GM18520 (cell line): ENCODE results near the gene NF1.
A peak's percentile ranks its signal among the peaks of the same experiment; 100 is the strongest.
"Not testable (repeated sequence)": the region's sequence is repeated elsewhere in the genome, so short reads cannot be mapped to it uniquely, and the experiment has no call there.

Experiments used
- ATAC-seq: cut with Tn5 transposase; IDR thresholded peaks from one replicate; pipeline ENCODE4 v1.9.1; 2021; ENCODE audit not compliant: unreplicated experiment

Gene NF1

GRCh38 chr17:31094600-31095235 lies at the start of gene NF1:
NF1 (plus strand) TSS chr17:31094977; CDS start chr17:31095310, 333 bp downstream.
- peak; percentile 80 for ATAC-seq

DNA sequence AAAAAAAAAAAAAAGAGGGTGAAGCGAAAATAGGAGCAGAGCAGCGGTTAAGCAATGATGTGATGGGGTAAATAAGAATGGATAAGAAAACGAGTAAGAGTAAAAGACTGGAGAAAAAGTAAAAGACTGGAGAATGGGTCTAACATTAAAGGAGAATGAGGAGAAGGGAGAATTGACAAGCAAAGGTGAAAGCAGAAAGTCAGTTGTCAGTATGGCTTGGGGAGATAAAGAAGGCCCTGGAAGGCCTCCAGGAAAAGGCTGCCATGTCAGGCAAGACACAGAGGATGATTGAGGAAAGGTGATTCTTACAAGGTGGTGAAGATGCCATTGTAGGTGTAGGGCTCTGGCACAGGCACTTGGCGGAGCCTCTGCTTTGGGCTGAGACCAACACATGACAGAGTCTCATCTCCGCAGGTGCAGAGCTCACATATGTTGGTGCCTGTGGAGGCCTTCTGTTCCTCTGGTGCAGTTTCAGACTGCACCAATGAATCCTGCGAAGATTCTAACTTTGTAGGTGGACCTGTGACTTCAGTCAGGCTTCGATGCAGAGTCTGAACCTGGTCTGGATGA lies 47.8 kb upstream of the NF1 start:
- not testable (repeated sequence) for ATAC-seq

GRCh38 chr17:31048142-31048541 lies 46.6 kb upstream of the NF1 start:
- ATAC-seq = no peak

- ATAC-seq = no peak
Measured at GRCh38 chr17:31048780-31049179, 46.0 kb upstream of the NF1 start.

GRCh38 chr17:31050948-31051347 lies 43.8 kb upstream of the NF1 start:
- ATAC-seq = no peak

DNA sequence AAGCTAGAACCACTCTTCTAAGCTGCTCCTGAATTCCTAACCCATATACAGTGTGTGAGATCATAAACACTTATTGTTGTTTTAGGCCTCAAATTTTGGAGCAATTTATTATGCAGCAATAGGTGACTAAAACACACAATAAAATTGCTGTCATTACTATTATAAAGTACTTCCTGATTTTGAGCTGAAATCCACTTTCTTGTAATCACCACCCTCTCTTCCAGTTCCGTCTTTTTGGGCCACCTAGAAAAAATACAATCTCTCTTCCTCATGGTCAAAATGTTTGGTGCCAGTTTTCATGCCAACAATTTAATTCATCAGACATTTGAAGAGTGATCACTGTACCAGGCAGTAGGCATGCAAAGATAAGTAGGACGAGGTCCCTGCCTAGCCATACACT lies 43.3 kb upstream of the NF1 start:
- ATAC-seq = no peak

- ATAC-seq = no peak
Measured at GRCh38 chr17:31052187-31052889, 42.4 kb upstream of the NF1 start.

DNA sequence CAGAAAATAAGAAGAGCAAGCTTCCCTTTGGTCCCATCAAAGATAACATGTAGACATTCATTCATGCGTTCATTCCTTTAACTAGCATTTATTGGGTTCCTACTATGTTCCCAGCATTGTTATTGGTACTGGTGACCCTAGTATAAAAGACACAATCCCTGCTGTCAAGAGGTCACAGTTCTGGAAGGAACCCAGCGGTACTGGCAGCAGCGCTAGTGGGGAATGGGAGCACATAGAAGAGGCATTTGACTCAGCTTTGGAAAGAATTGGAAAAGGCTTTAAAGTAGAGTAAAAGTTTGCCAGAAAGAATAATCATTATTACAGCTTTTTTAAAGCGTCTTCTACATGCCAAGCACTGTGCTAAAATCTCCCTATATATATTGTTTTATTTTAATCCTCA lies 41.7 kb upstream of the NF1 start:
- no peak for ATAC-seq

DNA sequence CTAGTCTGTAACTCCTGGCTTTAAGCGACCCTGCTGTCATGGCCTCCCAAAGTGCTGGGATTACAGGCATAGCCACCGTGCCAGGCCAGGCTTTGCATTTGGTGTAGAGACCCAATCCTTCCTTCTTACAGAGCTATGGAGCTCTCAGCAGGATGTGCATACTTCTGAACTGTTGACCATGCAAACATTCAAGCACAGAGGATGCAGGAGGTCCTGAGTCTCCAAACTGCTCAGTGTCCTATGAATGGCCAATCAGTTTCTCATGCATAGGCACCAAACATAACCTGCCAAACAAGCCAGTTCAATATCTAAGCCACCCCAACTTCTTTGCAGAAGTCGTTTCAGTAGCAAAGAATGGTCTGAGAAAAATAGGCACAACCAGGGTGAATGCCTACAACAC lies 40.0 kb upstream of the NF1 start:
- no peak for ATAC-seq

DNA sequence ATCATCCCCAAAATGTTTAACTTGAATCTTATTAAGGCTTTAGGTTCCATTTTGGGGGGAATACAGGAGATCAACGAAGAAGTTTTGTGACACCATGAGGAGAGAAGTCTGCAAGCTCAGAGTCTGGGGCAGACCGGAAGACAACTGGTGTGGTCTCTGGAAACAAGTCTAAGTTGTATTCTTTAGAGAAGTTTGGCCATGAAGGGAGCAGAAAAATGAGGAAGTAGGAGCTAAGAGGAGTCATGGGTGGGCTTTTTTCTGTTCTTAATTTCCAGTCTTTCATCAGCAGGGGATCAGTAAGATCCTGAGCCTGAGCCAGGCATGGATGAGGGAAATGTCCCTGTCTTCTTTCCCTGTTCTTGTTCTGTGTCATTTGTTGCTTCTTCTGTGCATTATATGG lies 35.8 kb upstream of the NF1 start:
- no peak for ATAC-seq

DNA sequence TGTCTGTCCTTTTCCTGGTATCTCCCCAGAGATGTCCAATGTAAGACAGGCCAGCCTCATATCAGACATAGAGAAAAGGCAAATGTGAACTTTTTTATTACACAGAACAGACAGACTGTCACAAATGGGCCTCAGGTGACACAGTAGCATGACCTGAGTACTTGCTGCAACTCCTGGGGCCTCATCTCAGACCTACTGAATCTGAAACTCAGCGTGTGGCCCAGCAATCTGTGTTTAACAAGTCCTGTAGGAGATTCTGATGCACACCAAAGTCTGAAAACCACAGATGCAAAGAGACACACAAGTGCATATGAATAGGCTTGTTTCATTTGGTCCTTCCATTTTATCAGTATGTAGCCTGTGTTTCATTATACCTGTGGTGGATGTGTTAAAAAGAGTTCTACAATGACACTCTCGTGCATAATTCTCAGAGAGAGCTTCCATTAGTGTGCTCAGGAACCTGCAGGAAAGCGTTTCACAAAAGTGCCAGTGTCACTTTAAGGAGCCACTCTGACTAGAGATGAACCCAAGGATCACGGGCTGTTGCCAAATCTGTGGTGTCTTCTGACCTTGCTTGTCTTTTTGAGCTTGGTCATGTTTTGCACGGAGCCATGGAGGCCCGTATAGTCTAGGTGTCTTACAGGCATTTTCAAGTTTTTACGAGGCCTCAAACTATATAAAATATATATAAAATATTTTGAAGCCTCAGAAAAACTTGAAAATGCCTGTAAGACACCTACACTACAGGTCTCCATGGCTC lies 33.8 kb upstream of the NF1 start:
- ATAC-seq = no peak

- ATAC-seq = no peak
Measured at GRCh38 chr17:31061678-31062077, 33.1 kb upstream of the NF1 start.

DNA sequence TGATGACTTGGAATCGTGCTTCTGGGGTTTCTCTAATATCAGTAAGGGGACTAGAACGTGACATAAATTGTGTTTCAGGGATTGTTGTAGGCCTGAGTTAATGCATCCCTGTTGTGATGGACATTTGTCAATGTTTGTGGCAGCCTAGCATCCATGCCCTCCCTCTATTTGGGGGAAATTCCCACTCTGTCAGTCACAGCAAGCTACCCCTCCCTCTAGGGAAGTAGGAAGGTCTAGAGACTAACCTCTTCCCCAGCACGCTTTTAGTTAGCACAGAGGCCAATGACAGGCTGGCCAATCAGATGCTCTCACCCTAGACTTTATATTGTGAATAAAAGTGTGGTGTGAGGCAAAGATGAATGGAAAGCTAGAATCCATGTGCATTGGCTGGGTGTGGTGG lies 32.4 kb upstream of the NF1 start:
- ATAC-seq = no peak

DNA sequence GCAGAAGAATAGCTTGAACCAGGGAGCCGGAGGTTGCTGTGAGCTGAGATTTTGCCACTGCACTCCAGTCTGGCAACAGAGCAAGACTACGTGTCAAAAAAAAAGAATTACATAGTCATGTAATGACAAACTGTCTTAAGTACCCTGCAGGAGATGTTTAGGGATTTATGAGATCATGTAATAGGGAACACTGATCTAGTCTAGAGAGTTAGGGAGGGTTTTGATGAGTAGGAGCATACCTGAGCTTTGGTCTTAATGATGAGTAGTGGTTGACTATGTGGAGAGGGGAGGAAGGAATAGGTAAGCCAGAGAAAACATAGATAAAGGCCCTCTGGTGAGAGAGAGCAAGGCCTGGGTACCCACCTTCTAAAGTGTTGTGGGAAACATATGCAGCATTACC lies 30.1 kb upstream of the NF1 start:
- ATAC-seq = no peak

GRCh38 chr17:31067691-31068184 lies 27.0 kb upstream of the NF1 start:
- ATAC-seq = no peak

DNA sequence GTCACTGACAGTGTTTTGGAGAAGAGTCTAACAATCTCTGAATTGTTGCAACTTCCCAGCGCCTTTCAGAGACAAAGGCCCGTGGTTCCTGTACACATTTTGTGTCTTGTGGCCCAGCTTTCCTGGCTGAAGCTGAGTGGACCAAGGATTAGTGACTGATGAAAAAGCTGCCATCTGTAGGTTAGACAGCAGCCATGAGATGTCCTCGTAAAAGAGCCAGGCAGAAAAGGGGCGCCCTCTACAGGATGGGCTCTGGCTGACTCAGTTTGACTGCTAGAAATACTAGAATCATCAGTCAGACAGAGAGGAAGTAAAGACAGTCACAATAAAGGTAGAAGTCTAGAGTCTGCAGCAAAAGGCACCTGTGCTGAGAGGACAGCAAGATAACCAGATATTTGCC lies 26.5 kb upstream of the NF1 start:
- ATAC-seq = no peak

DNA sequence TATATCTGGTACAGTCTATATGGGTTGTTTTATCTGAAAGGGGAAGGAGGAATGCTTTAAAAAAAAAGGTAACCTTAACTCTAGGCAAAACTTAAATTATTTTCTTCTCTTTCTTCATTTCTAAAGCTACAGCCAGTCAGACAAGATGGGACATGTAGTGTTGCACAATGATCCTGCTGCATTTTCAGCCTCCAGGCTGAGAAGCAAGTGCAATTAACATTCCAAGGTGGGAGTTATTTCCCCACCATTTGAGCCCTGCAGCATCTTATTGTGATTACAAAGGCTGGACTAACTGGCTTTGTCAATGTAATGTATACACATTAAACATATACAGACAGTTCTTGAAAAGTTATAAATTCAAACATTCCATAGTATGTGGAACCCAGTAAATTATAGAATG lies 22.6 kb upstream of the NF1 start:
- no peak for ATAC-seq

DNA sequence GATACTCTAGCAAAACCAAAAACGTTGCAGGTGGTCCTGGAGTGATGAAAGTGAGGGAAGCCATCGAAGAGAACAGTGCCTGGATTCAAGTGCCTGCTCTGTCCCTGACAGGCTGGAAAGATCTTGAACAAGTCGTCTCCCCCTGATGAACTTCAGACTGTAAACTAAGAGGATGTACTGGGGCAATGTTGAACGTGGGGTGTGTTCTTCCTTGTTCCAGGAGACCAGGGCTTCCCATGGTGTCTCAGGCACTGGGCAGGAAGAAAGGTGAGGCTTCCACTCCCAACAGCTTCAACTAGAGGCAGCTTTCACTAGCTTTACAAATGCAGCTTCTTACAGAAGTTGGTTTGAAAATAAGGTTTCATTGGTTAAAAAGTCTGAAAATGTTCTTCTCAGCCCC lies 21.4 kb upstream of the NF1 start:
- ATAC-seq = no peak

DNA sequence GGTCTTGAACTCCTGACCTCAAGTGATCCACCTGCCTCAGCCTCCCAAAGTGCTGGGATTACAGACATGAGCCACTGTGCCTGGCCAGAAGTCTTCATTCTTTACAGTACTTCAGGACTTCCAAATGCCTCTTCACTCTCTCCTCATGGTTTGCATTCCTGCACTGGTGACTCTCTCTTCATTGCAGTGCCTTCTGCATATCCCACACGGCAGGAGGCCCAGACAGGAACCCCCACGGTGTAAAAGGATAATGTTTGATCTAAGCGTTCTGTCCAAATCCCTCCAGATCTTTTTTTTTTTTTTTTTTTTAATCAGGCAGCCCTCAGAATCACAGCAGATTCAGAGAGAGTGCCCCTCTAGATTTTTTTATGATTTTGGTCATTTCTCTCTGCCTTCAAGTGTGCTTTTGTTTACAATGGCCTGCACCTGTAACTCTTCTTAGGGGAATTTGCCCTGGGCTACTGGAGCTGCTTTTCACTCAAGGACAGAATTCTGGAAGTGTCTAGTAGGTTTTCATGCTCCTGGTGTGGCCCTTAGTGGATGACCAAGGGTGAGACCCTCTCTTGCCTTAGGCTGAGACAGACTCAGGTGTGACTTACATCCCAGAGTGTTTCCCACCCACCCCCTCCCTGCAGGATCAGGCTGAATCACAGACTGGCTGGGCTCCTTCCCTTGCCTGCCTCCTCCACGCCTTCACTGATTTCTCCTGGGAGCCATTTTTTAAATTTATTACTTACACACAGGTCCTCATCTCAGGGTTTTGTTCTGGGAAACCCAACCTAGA lies 19.8 kb upstream of the NF1 start:
- no peak for ATAC-seq

- no peak for ATAC-seq
Measured at GRCh38 chr17:31078290-31078689, 16.5 kb upstream of the NF1 start.

DNA sequence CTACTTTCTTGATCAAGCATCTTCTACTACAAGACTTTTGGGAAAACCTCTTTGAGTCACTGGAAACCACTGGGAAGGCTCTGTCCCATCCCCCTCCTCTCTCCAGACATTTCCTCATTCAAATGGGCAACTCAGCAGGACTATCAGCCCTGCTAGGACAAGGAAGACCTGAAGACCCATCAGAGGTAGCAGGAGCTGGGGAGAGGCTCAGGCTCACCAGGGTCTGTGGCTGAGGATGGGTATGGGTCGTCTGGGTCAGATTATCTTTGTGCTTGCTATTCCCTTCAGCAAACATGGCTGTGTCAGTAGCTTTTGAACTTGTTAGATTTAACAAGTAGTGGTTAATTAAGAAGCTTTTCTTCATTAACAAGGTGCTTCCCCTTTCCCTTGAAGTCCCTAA lies 15.0 kb upstream of the NF1 start:
- ATAC-seq = no peak
